GM12878 (cell line): ENCODE measurements around the gene NOM1.
A peak's percentile ranks its signal among the peaks of the same experiment; 100 is the strongest.

Source experiments
- CTCF ChIP-seq, 3 experiments: IDR thresholded peaks in 2 of 3; conservative IDR thresholded peaks in 1 of 3; 2 replicates each; pipeline ENCODE4 v1.5.1; 2011; ENCODE audit warnings: low read depth in 3 of 3, low read length in 3 of 3, mild to moderate bottlenecking in 3 of 3, control low read depth in 2 of 3, moderate library complexity in 2 of 3, inconsistent platforms in 1 of 3, mixed read lengths in 1 of 3; ENCODE audit not compliant: control insufficient read depth in 2 of 3, insufficient read depth in 1 of 3; ENCODE audit errors: extremely low read depth in 1 of 3
- EP300 ChIP-seq, 2 experiments: fragments of 150-350 bp in 1 of 2; IDR thresholded peaks; 2 replicates each; pipeline ENCODE4 v1.6.1; 2011 to 2012; ENCODE audit warnings: low read depth in 2 of 2, low read length in 2 of 2, borderline replicate concordance in 1 of 2, improper control_type of control experiment in 1 of 2, inconsistent platforms in 1 of 2; ENCODE audit not compliant: control insufficient read depth in 1 of 2
- MYC ChIP-seq: IDR thresholded peaks from 2 replicates; pipeline ENCODE4 v1.6.1; 2011; ENCODE audit warnings: mild to moderate bottlenecking, low read length, moderate library complexity, inconsistent platforms; ENCODE audit not compliant: insufficient read depth, insufficient replicate concordance, insufficient read length, severe bottlenecking
- POLR2AphosphoS5 ChIP-seq: IDR thresholded peaks from 2 replicates; pipeline ENCODE4 v1.6.1; 2011; ENCODE audit warnings: mild to moderate bottlenecking, low read length, inconsistent platforms
- SKIL ChIP-seq: fragments of 450-650 bp; IDR thresholded peaks from 2 replicates; pipeline ENCODE4 v1.6.1; 2017; ENCODE audit warnings: mild to moderate bottlenecking, low read depth, inconsistent platforms; ENCODE audit not compliant: poor library complexity, severe bottlenecking
- TARDBP ChIP-seq: IDR thresholded peaks from 2 replicates; pipeline ENCODE4 v1.6.1; 2016; ENCODE audit warnings: borderline replicate concordance
- USF2 ChIP-seq: IDR thresholded peaks from 2 replicates; pipeline ENCODE4 v1.6.1; 2011; ENCODE audit warnings: low read depth, low read length, improper control_type of control experiment, borderline replicate concordance
- ZNF274 ChIP-seq: IDR thresholded peaks from one replicate; pipeline ENCODE4 v1.8.0; 2011; ENCODE audit not compliant: insufficient read length, insufficient read depth

GRCh38 chr7:156918635-156919034 is 30.9 kb upstream of the NOM1 start:
- TF ChIP-seq ZNF274 = no peak
- TF ChIP-seq CTCF (IDR thresholded peaks at IDR 0.05 in 2 of 3, conservative IDR thresholded peaks at IDR 0.05 in 1 of 3; ENCODE audit: control insufficient read depth in 2 of 3, extremely low read depth in 1 of 3, insufficient read depth in 1 of 3, low read depth in 3 of 3, low read length in 3 of 3) = no peak
- no peak for TF ChIP-seq MYC
- no peak for TF ChIP-seq POLR2AphosphoS5
- no peak for TF ChIP-seq USF2
- TF ChIP-seq TARDBP = no peak
- TF ChIP-seq EP300 (IDR thresholded peaks at IDR 0.05; ENCODE audit: borderline replicate concordance in 1 of 2, control insufficient read depth in 1 of 2, low read depth in 2 of 2, low read length in 2 of 2) = no peak; a peak in 1 of 4 replicates
- peak; percentile 50 for TF ChIP-seq SKIL
